PFSK-1 (cell line): Measurements from ENCODE around the gene PEMT.

Experiments used
- FOXP2 ChIP-seq: optimal IDR thresholded peaks from 2 replicates; pipeline ENCODE3; 2011; ENCODE audit warnings: borderline replicate concordance, control low read depth, inconsistent platforms; ENCODE audit not compliant: insufficient read depth; ENCODE audit errors: extremely low read length, extremely low read depth
- POLR2AphosphoS5 ChIP-seq: IDR thresholded peaks from 2 replicates; pipeline ENCODE4 v1.6.1; 2012; ENCODE audit warnings: low read depth, mild to moderate bottlenecking, control low read depth, low read length, moderate library complexity
- REST ChIP-seq, 2 experiments: IDR thresholded peaks; 2 replicates each; pipeline versions ENCODE4 v1.6.1 to v1.8.0; 2011 to 2012; ENCODE audit warnings: low read depth in 2 of 2, low read length in 2 of 2, control low read depth in 1 of 2, inconsistent platforms in 1 of 2, mild to moderate bottlenecking in 1 of 2, moderate library complexity in 1 of 2; ENCODE audit not compliant: insufficient read depth in 1 of 2
- SIN3A ChIP-seq: IDR thresholded peaks from 2 replicates; pipeline ENCODE4 v1.6.1; 2012; ENCODE audit warnings: mild to moderate bottlenecking, low read length, moderate library complexity, borderline replicate concordance; ENCODE audit not compliant: insufficient read depth
- TAF1 ChIP-seq: IDR thresholded peaks from 2 replicates; pipeline ENCODE4 v1.6.1; 2012; ENCODE audit warnings: low read length, control low read depth, borderline replicate concordance; ENCODE audit not compliant: insufficient read depth

Gene PEMT

GRCh38 chr17:17528696-17529652, 62.5 kb downstream of the PEMT start:
- TF ChIP-seq SIN3A = no peak
- TF ChIP-seq POLR2AphosphoS5 = no peak
- TF ChIP-seq TAF1 = no peak
- no peak for TF ChIP-seq FOXP2
- TF ChIP-seq REST (IDR thresholded peaks at IDR 0.05; ENCODE audit: insufficient read depth in 1 of 2, low read depth in 2 of 2, low read length in 2 of 2) = no peak

- TF ChIP-seq POLR2AphosphoS5 (no peak), REST (IDR thresholded peaks at IDR 0.05; ENCODE audit: insufficient read depth in 1 of 2, low read depth in 2 of 2, low read length in 2 of 2) (no peak), FOXP2 (no peak), TAF1 (no peak), SIN3A (no peak)
Observed at GRCh38 chr17:17527956-17528500, 63.5 kb downstream of the PEMT start.

GRCh38 chr17:17527534-17527933, 64.0 kb downstream of the PEMT start:
- TF ChIP-seq POLR2AphosphoS5 = no peak
- TF ChIP-seq TAF1 = no peak
- no peak for TF ChIP-seq REST (IDR thresholded peaks at IDR 0.05; ENCODE audit: insufficient read depth in 1 of 2, low read depth in 2 of 2, low read length in 2 of 2)

GRCh38 chr17:17526369-17526768, 65.1 kb downstream of the PEMT start:
- TF ChIP-seq SIN3A (no peak), POLR2AphosphoS5 (no peak), TAF1 (no peak), FOXP2 (no peak), REST (IDR thresholded peaks at IDR 0.05; ENCODE audit: insufficient read depth in 1 of 2, low read depth in 2 of 2, low read length in 2 of 2) (no peak)
